Calu3 (cell line): ENCODE measurements around the gene COL4A2. TPM values are rescaled to one million over a fixed set of nuclear protein-coding genes. Genes with fewer than 3 reads are reported as not detected.

ENCODE experiments used
- BruUV-seq: library from RNA; stranded (reverse); fragments of 400-500 nt; replicated peaks from 2 replicates; lab custom pipeline; 2021; lab: Mats Ljungman, UMichigan
- CTCF ChIA-PET: fragments of 300-600 bp; sonication (Branson Sonifier 250); formaldehyde crosslinking; loops from one replicate; lab custom pipeline; 2022; ENCODE audit warnings: antibody characterized with exemption; lab: Charles Lee
- DNase-seq: peaks from one replicate; pipeline ENCODE4 v3.0.0; 2022
- H3K27ac Mint-ChIP-seq: one replicate; pipeline ENCODE4 v1.8.0; 2022; ENCODE audit warnings: mixed read lengths; ENCODE audit not compliant: unreplicated experiment
- H3K27me3 Mint-ChIP-seq: one replicate; pipeline ENCODE4 v1.8.0; 2022; ENCODE audit warnings: mixed read lengths; ENCODE audit not compliant: unreplicated experiment
- H3K36me3 Mint-ChIP-seq: one replicate; pipeline ENCODE4 v1.8.0; 2022; ENCODE audit warnings: mild to moderate bottlenecking, moderate library complexity, mixed read lengths; ENCODE audit not compliant: insufficient read depth, unreplicated experiment
- H3K4me1 Mint-ChIP-seq: one replicate; pipeline ENCODE4 v1.8.0; 2022; ENCODE audit warnings: mild to moderate bottlenecking, low read depth, mixed read lengths; ENCODE audit not compliant: unreplicated experiment
- H3K4me3 Mint-ChIP-seq: one replicate; pipeline ENCODE4 v1.8.0; 2022; ENCODE audit warnings: mild to moderate bottlenecking, low read depth, moderate library complexity, mixed read lengths; ENCODE audit not compliant: unreplicated experiment
- H3K9me3 Mint-ChIP-seq: one replicate; pipeline ENCODE4 v1.8.0; 2022; ENCODE audit warnings: low read depth, mixed read lengths; ENCODE audit not compliant: unreplicated experiment
- intact Hi-C: fragments of 100-400 bp; cut with micrococcal nuclease; formaldehyde crosslinking; loops from one replicate; pipeline ENCODE4 v1.10.0; 2022; ENCODE audit not compliant: unreplicated experiment
- total RNA-seq: library from RNA; stranded (reverse); gene quantifications from 2 replicates; pipeline ENCODE4 v1.2.3, GENCODE V29; 2022
- TF ChIP-seq, protein P1 (sequence below): fragments of 200-600 bp; IDR thresholded peaks from one replicate; pipeline ENCODE4 v1.8.0; 2022; ENCODE audit warnings: antibody characterized with exemption; ENCODE audit not compliant: unreplicated experiment

The COL4A2 gene
- total RNA-seq, 1 experiment from 2014 or later = 0.42 TPM

- Mint-ChIP-seq H3K36me3 (no peaks in the 10 kb centered on the region), H3K27ac (no peak overlapping the region), H3K4me1 (no peaks in the 10 kb centered on the region), H3K4me3 (no peak overlapping the region), H3K27me3 (no peaks in the 10 kb centered on the region), H3K9me3 (no peaks in the 10 kb centered on the region)
- no TSS peak for BruUV-seq
- intact Hi-C loops = no loop called here
- DNase-seq = no peak
- CTCF ChIA-PET = interaction anchor here (0.6 kb wide), 1 partner anchor 1039 kb away, joined by 3 read pairs; no protein-coding TSS in a partner anchor
- TF ChIP-seq, protein P1, sequence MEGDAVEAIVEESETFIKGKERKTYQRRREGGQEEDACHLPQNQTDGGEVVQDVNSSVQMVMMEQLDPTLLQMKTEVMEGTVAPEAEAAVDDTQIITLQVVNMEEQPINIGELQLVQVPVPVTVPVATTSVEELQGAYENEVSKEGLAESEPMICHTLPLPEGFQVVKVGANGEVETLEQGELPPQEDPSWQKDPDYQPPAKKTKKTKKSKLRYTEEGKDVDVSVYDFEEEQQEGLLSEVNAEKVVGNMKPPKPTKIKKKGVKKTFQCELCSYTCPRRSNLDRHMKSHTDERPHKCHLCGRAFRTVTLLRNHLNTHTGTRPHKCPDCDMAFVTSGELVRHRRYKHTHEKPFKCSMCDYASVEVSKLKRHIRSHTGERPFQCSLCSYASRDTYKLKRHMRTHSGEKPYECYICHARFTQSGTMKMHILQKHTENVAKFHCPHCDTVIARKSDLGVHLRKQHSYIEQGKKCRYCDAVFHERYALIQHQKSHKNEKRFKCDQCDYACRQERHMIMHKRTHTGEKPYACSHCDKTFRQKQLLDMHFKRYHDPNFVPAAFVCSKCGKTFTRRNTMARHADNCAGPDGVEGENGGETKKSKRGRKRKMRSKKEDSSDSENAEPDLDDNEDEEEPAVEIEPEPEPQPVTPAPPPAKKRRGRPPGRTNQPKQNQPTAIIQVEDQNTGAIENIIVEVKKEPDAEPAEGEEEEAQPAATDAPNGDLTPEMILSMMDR = no peak
Measured at GRCh38 chr13:110276553-110276950, 30.5 kb upstream of the COL4A2 start.

- Mint-ChIP-seq H3K4me1 (no peaks in the 10 kb centered on the region), H3K27ac (no peak overlapping the region), H3K27me3 (no peaks in the 10 kb centered on the region), H3K36me3 (no peaks in the 10 kb centered on the region), H3K9me3 (no peaks in the 10 kb centered on the region), H3K4me3 (no peak overlapping the region)
- no TSS peak for BruUV-seq
- DNase-seq = no peak
- CTCF ChIA-PET = interaction anchor here (0.6 kb wide), 1 partner anchor 1038 kb away, joined by 3 read pairs; no protein-coding TSS in a partner anchor
- TF ChIP-seq, protein P1 = no peak
- intact Hi-C loops = no loop called here
Measured at GRCh38 chr13:110277357-110277975, 29.6 kb upstream of the COL4A2 start.

GRCh38 chr13:110278859-110279258 lies 28.2 kb upstream of the COL4A2 start:
- no peak overlapping the region for H3K27ac Mint-ChIP-seq
- TF ChIP-seq, protein P1 = no peak
- CTCF ChIA-PET = no interaction called here
- H3K9me3 Mint-ChIP-seq = no peaks in the 10 kb centered on the region
- BruUV-seq = no TSS peak
- DNase-seq = no peak
- H3K27me3 Mint-ChIP-seq = no peaks in the 10 kb centered on the region
- intact Hi-C loops = no loop called here
- no peaks in the 10 kb centered on the region for H3K36me3 Mint-ChIP-seq
- H3K4me3 Mint-ChIP-seq = no peak overlapping the region
- H3K4me1 Mint-ChIP-seq = no peaks in the 10 kb centered on the region

DNA sequence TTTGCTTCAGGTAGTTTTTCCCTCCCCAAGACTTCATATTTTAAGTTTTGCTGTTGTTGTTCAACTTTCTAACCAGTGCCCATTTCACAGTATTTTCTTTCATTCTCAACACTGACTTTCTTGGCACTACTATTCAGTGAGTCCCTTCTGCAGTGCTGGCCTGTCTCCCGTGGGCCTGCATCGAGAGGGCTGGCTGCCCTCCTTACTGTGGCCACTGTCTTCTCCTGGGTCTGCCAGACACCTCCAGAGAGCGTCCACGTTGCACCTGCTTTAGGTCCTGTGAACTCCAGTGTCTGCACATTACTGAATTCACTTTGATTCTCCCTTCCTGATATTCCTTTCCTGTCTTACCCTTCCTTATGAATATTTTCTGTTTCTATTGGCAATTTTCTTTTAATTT lies 27.4 kb upstream of the COL4A2 start:
- TF ChIP-seq, protein P1 = no peak

More for the DNA sequence above, 27.4 kb upstream of the COL4A2 start:
- no peak for DNase-seq
- CTCF ChIA-PET = no interaction called here
- H3K4me1 Mint-ChIP-seq = no peaks in the 10 kb centered on the region
- H3K4me3 Mint-ChIP-seq = no peak overlapping the region
- BruUV-seq = no TSS peak
- no peak overlapping the region for H3K27ac Mint-ChIP-seq
- H3K9me3 Mint-ChIP-seq = no peaks in the 10 kb centered on the region
- no peaks in the 10 kb centered on the region for H3K27me3 Mint-ChIP-seq
- H3K36me3 Mint-ChIP-seq = no peaks in the 10 kb centered on the region
- intact Hi-C loops = no loop called here
